ENCODE data around the gene CEP85L. TPM values are rescaled to one million over a fixed set of nuclear protein-coding genes. Genes with fewer than 3 reads are reported as not detected.

The CEP85L gene
- total and polyA plus RNA-seq, 10 of the 15 experiments (the other 5 are each of a cell fraction or from before 2014, with no cell fraction given) = 1.8 to 10.9 (median 7.1) TPM

GRCh38 chr6:118674772-118675171 lies 23.4 kb upstream of the CEP85L start:
- ChIA-PET POLR2A (no interaction called here), RAD21 (ENCODE audit: unreplicated experiment) (no interaction called here), CTCF (no interaction called here), SMC1A (ENCODE audit: uncharacterized antibody, unreplicated experiment) (no interaction called here)
- Histone ChIP-seq H3K4me2 (ENCODE audit: control insufficient read depth, insufficient read depth) (no peak overlapping the region), H3K27ac (ENCODE audit: control insufficient read depth, insufficient read depth) (no peak overlapping the region), H3K27me3 (replicated peaks in 1 of 2; ENCODE audit: control insufficient read depth in 2 of 2, insufficient read depth in 2 of 2, low read length in 1 of 2) (no peaks in the 10 kb centered on the region), H3K4me1 (ENCODE audit: control insufficient read depth, insufficient read depth, low read length) (no peaks in the 10 kb centered on the region), H3K36me3 (ENCODE audit: control insufficient read depth in 2 of 2, insufficient read depth in 2 of 2, low read length in 1 of 2) (no peaks in the 10 kb centered on the region), H2AFZ (ENCODE audit: control insufficient read depth, low read depth, low read length) (no peak overlapping the region), H3K79me2 (ENCODE audit: control insufficient read depth, insufficient read depth, low read length) (no peaks in the 10 kb centered on the region), H4K20me1 (ENCODE audit: control insufficient read depth, insufficient read depth) (no peaks in the 10 kb centered on the region), H3K4me3 (no peak overlapping the region), H3K9ac (ENCODE audit: control insufficient read depth, insufficient read depth, low read length) (no peak overlapping the region), H3K9me3 (replicated peaks; ENCODE audit: control insufficient read depth, insufficient read depth, low read length) (no peaks in the 10 kb centered on the region)
- in situ Hi-C loops (cut with MboI) (no loop called here), intact Hi-C loops (cut with micrococcal nuclease; ENCODE audit: unreplicated experiment) (no loop called here)
- no TSS peak for BruUV-seq (replicated peaks)
- no peak for TF ChIP-seq CBFB (IDR thresholded peaks at IDR 0.05; ENCODE audit: low read depth)
- no peak for TF ChIP-seq EZH2 (IDR thresholded peaks at IDR 0.05; ENCODE audit: borderline replicate concordance, control insufficient read depth, low read depth, low read length)
- no peak for TF ChIP-seq TBL1XR1 (IDR thresholded peaks at IDR 0.05; ENCODE audit: low read depth, low read length)
- TF ChIP-seq ZBTB11 (CRISPR knock-in tag; IDR thresholded peaks at IDR 0.05) = no peak
- TF ChIP-seq MEF2B (IDR thresholded peaks at IDR 0.05; ENCODE audit: partially characterized antibody, poor library complexity, severe bottlenecking) = no peak
- TF ChIP-seq STAT3 (IDR thresholded peaks at IDR 0.05; ENCODE audit: low read depth, low read length) = no peak
- TF ChIP-seq IRF3 (IDR thresholded peaks at IDR 0.05) = no peak
- no peak for TF ChIP-seq LARP7 (IDR thresholded peaks at IDR 0.05)
- TF ChIP-seq KAT2A (conservative IDR thresholded peaks at IDR 0.05; ENCODE audit: control insufficient read depth, low read depth, low read length) = no peak
- no peak for TF ChIP-seq SRF (IDR thresholded peaks at IDR 0.05; ENCODE audit: low read depth in 2 of 2, low read length in 2 of 2)
- TF ChIP-seq HCFC1 (IDR thresholded peaks at IDR 0.05; ENCODE audit: low read length) = no peak
- TF ChIP-seq BCL11A (IDR thresholded peaks at IDR 0.05; ENCODE audit: low read depth, low read length) = no peak
- WGBS (ENCODE audit: insufficient coverage, insufficient replicate concordance, low lambda C conversion rate, missing lambda C conversion rate) = 92% methylated on average over 1 of the region's 1 CpG
- FAIRE-seq (no peak), ATAC-seq (no peak), DNase-seq (ENCODE audit: low read depth, low spot score) (no peak)

Data from GM12878 (cell line).